ENCODE data around the gene ANGEL1. TPM values are rescaled to one million over a fixed set of nuclear protein-coding genes. Genes with fewer than 3 reads are reported as not detected.

Gene ANGEL1
- total and polyA plus RNA-seq, 2 donors (not counting 1 experiment from before 2014, with no cell fraction given) = 13.1 to 27.3 TPM

DNA sequence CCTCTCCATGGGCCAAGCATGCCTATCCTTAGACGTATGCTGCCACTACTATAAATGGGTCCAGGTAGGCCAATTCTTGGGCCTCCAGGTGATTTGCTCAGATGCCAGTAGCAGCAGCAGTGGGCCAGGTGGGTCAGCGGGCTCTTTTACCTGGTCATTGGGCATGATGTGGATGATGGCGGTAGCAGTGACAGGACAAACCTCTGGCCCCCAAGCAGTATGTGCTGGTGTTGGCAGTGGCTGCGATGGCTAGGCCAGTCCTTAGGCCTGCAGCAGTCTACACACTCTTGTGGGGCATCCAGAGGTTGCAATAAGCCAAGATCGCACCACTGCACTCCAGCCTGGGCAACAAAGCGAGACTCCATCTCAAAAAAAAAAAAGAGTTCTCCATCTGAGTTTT lies 70.5 kb downstream of the ANGEL1 start:
- no peak overlapping the region for H3K27ac Mint-ChIP-seq
- CTCF ChIA-PET = no interaction called here
- ATAC-seq (ENCODE audit: low read depth) (no peak), DNase-seq (no peak)
- H3K4me1 Mint-ChIP-seq = peaks cover 4% of the 10 kb centered on the region
- peaks cover 10% of the 10 kb centered on the region for H3K9me3 Mint-ChIP-seq (ENCODE audit: insufficient read depth)
- H3K9me3 ChIP-seq (ENCODE audit: control extremely low read depth in 1 of 3, control insufficient read depth in 2 of 3, insufficient read depth in 1 of 3, low read length in 2 of 3) = peaks cover 1 to 23% (median 18%) of the 10 kb centered on the region in 3 donors
- TF ChIP-seq, protein P1, sequence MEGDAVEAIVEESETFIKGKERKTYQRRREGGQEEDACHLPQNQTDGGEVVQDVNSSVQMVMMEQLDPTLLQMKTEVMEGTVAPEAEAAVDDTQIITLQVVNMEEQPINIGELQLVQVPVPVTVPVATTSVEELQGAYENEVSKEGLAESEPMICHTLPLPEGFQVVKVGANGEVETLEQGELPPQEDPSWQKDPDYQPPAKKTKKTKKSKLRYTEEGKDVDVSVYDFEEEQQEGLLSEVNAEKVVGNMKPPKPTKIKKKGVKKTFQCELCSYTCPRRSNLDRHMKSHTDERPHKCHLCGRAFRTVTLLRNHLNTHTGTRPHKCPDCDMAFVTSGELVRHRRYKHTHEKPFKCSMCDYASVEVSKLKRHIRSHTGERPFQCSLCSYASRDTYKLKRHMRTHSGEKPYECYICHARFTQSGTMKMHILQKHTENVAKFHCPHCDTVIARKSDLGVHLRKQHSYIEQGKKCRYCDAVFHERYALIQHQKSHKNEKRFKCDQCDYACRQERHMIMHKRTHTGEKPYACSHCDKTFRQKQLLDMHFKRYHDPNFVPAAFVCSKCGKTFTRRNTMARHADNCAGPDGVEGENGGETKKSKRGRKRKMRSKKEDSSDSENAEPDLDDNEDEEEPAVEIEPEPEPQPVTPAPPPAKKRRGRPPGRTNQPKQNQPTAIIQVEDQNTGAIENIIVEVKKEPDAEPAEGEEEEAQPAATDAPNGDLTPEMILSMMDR (IDR thresholded peaks at IDR 0.05) = no peak
- TF ChIP-seq EZH2 (IDR thresholded peaks at IDR 0.05; ENCODE audit: borderline replicate concordance, insufficient read depth, low read depth, low read length, poor library complexity, severe bottlenecking) = no peak
- H3K4me2 ChIP-seq (replicated peaks; ENCODE audit: low read depth, low read length, poor library complexity, severe bottlenecking) = no peak overlapping the region
- WGBS (ENCODE audit: insufficient coverage) = 93% methylated on average over 6 of the region's 6 CpGs
- no peaks in the 10 kb centered on the region for H4K20me1 ChIP-seq (ENCODE audit: control insufficient read depth, insufficient read depth, low read length, poor library complexity, severe bottlenecking)
- POLR2A ChIA-PET = no interaction called here
- no peak overlapping the region for H3K27ac ChIP-seq (ENCODE audit: low read length in 2 of 2)
- H3K4me1 ChIP-seq (ENCODE audit: control insufficient read depth in 2 of 2, insufficient read depth in 2 of 2, low read length in 2 of 2) = peaks cover 0 to 5% of the 10 kb centered on the region in 2 donors
- no peaks in the 10 kb centered on the region for H3K27me3 ChIP-seq (replicated peaks in 1 of 4; ENCODE audit: control extremely low read depth in 1 of 4, control insufficient read depth in 3 of 4, insufficient read depth in 4 of 4, low read length in 3 of 4)
- H3K9ac ChIP-seq (ENCODE audit: low read length) = no peak overlapping the region
- H3K4me3 ChIP-seq (ENCODE audit: control extremely low read depth in 1 of 5, extremely low read depth in 1 of 5, insufficient read depth in 1 of 5, low read depth in 2 of 5, low read length in 4 of 5) = no peak overlapping the region
- no peaks in the 10 kb centered on the region for H3K79me2 ChIP-seq (ENCODE audit: control insufficient read depth, insufficient read depth, low read length)
- intact Hi-C loops (cut with micrococcal nuclease) = no loop called here
- H3K4me3 Mint-ChIP-seq = no peak overlapping the region
- no peak overlapping the region for H2AFZ ChIP-seq (ENCODE audit: insufficient read depth, low read depth, low read length, poor library complexity, severe bottlenecking)
- peaks cover 16% of the 10 kb centered on the region for H3K27me3 Mint-ChIP-seq
- no peaks in the 10 kb centered on the region for H3K36me3 ChIP-seq (replicated peaks in 1 of 2; ENCODE audit: control extremely low read depth in 1 of 2, control insufficient read depth in 1 of 2, extremely low read depth in 1 of 2, insufficient read depth in 2 of 2, low read length in 1 of 2)

GRCh38 chr14:76741074-76741473 lies 71.6 kb downstream of the ANGEL1 start:
- H3K27ac ChIP-seq (ENCODE audit: low read length in 2 of 2) = no peak overlapping the region
- no peak for DNase-seq
- Mint-ChIP-seq H3K4me1 (peaks cover 4% of the 10 kb centered on the region), H3K27ac (no peak overlapping the region), H3K27me3 (peaks cover 14% of the 10 kb centered on the region), H3K9me3 (ENCODE audit: insufficient read depth) (peaks cover 10% of the 10 kb centered on the region), H3K4me3 (no peak overlapping the region)
- H2AFZ ChIP-seq (ENCODE audit: insufficient read depth, low read depth, low read length, poor library complexity, severe bottlenecking) = no peak overlapping the region
- no peaks in the 10 kb centered on the region for H3K36me3 ChIP-seq (replicated peaks in 1 of 2; ENCODE audit: control extremely low read depth in 1 of 2, control insufficient read depth in 1 of 2, extremely low read depth in 1 of 2, insufficient read depth in 2 of 2, low read length in 1 of 2)
- no peaks in the 10 kb centered on the region for H4K20me1 ChIP-seq (ENCODE audit: control insufficient read depth, insufficient read depth, low read length, poor library complexity, severe bottlenecking)
- H3K9me3 ChIP-seq (ENCODE audit: control extremely low read depth in 1 of 3, control insufficient read depth in 2 of 3, insufficient read depth in 1 of 3, low read length in 2 of 3) = peaks cover 1 to 23% (median 18%) of the 10 kb centered on the region in 3 donors
- ATAC-seq (ENCODE audit: low read depth) = no peak
- H3K9ac ChIP-seq (ENCODE audit: low read length) = no peak overlapping the region
- peaks cover 0 to 5% of the 10 kb centered on the region in 2 donors for H3K4me1 ChIP-seq (ENCODE audit: control insufficient read depth in 2 of 2, insufficient read depth in 2 of 2, low read length in 2 of 2)
- no peaks in the 10 kb centered on the region for H3K79me2 ChIP-seq (ENCODE audit: control insufficient read depth, insufficient read depth, low read length)
- CTCF ChIA-PET = no interaction called here
- TF ChIP-seq, protein P1 (IDR thresholded peaks at IDR 0.05) = no peak
- TF ChIP-seq EZH2 (IDR thresholded peaks at IDR 0.05; ENCODE audit: borderline replicate concordance, insufficient read depth, low read depth, low read length, poor library complexity, severe bottlenecking) = no peak
- no peak overlapping the region for H3K4me3 ChIP-seq (ENCODE audit: control extremely low read depth in 1 of 5, extremely low read depth in 1 of 5, insufficient read depth in 1 of 5, low read depth in 2 of 5, low read length in 4 of 5)
- POLR2A ChIA-PET = no interaction called here
- WGBS (ENCODE audit: insufficient coverage) = no CpG with 5 or more reads among the region's 1 CpG
- no peak overlapping the region for H3K4me2 ChIP-seq (replicated peaks; ENCODE audit: low read depth, low read length, poor library complexity, severe bottlenecking)
- intact Hi-C loops (cut with micrococcal nuclease) = no loop called here
- no peaks in the 10 kb centered on the region for H3K27me3 ChIP-seq (replicated peaks in 1 of 4; ENCODE audit: control extremely low read depth in 1 of 4, control insufficient read depth in 3 of 4, insufficient read depth in 4 of 4, low read length in 3 of 4)

Other genes with a start within 250 kb of the ANGEL1 start
- 2.4 and 2.7 TPM in 2 replicates for gene VASH1, start 51.4 kb downstream of the ANGEL1 start, total RNA-seq
- 0.60 and 6.3 TPM in 2 replicates for gene VASH1, start 51.4 kb downstream of the ANGEL1 start, polyA plus RNA-seq
- gene LRRC74A, start 13.5 kb upstream of the ANGEL1 start, total RNA-seq = not detected in 2 replicates
- not detected in 2 replicates for gene LRRC74A, start 13.5 kb upstream of the ANGEL1 start, polyA plus RNA-seq
- gene IRF2BPL, start 215.8 kb upstream of the ANGEL1 start, total RNA-seq = 32.8 and 34.0 TPM in 2 replicates
- 27.9 and 29.1 TPM in 2 replicates for gene IRF2BPL, start 215.8 kb upstream of the ANGEL1 start, polyA plus RNA-seq

Measured in B cell (primary cell).